GM12872 (cell line): ENCODE results near the gene SH3GLB2.

ENCODE experiments used
- CTCF ChIP-seq: IDR thresholded peaks from 3 replicates; pipeline ENCODE4 v1.5.1; 2011; ENCODE audit warnings: low read depth, mild to moderate bottlenecking, low read length, moderate library complexity; ENCODE audit not compliant: insufficient read depth

Gene SH3GLB2

DNA sequence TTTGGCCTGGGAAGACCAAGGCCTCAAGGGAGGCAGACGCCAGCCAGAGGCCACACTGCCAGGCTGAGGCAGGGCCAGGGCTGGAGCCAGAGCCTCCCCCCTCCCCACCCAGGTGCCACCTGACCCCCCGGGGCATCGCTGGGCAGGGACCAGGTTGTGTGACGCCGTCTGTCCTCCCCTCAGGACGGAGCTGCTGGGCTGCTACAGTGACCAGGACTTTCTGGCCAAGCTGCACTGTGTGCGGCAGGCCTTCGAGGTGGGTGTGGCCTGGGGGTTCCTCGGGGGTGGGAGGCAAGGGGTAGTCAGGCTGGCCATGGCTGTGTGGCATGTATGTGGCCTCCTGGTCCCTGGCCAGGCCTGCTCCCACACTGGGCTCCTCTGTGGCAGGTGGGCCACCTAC, 34.9 kb upstream of the SH3GLB2 start:
- TF ChIP-seq CTCF, result no peak

GRCh38 chr9:129060991-129061390, 32.9 kb upstream of the SH3GLB2 start:
- no peak for TF ChIP-seq CTCF

- TF ChIP-seq CTCF, result no peak
These were observed 32.0 kb upstream of the SH3GLB2 start for GRCh38 chr9:129059796-129060785.

GRCh38 chr9:129058965-129059795, 31.0 kb upstream of the SH3GLB2 start:
- TF ChIP-seq CTCF, result no peak

DNA sequence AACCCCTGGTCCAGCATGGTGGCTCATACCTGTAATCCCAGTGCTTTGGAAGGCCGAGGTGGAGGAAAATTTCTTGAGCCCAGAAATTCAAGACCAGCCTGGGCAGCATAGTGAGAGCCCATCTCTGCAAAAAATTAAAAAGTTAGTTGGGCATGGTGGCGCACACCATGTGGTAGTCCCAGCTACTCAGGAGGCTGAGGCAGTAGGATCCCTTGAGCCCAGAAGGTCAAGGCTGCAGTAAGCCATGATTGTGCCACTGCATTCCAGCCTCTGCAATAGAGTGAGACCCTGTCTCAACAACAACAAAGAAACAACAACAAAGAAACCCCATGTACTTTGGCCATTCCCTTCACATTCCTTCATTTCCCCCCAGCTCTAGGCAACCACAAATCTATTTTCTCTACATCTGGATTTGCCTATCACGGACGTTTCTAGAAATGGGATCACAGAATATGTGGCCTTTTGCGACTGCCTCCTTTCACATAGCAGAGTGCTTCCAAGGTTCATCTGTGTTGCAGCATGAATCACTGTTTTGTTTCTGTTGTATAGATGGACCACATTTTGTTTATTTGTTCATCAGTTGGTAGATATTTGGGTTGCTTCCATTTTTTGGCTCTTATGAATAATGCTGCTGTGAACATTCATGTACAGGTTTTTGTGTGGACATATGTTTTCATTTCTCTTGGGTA, 26.2 kb upstream of the SH3GLB2 start:
- no peak for TF ChIP-seq CTCF

GRCh38 chr9:129053020-129053419, 24.9 kb upstream of the SH3GLB2 start:
- TF ChIP-seq CTCF, result no peak

GRCh38 chr9:129052592-129052991, 24.5 kb upstream of the SH3GLB2 start:
- no peak for TF ChIP-seq CTCF
